ENCODE data around the gene LIN7A. TPM values are rescaled to one million over a fixed set of nuclear protein-coding genes. Genes with fewer than 3 reads are reported as not detected.

The LIN7A gene
- total RNA-seq, 4 donors from 2014 or later: 7.4 to 31.0 (median 9.0) TPM

- TF ChIP-seq CTCF (IDR thresholded peaks at IDR 0.05): no peak
- TF ChIP-seq POLR2A (IDR thresholded peaks at IDR 0.05): no peak
- TF ChIP-seq POLR2AphosphoS5 (IDR thresholded peaks at IDR 0.05): no peak
- H3K36me3 ChIP-seq: no peaks in the 10 kb centered on the region
- H3K27me3 ChIP-seq: no peaks in the 10 kb centered on the region
- DNase-seq: no peak
- intact Hi-C loops (cut with DNase I; ENCODE audit: low total_unique reads): loop anchor here (1.0 kb wide), 1 partner anchor 10 kb away; no protein-coding TSS in a partner anchor
- no peak overlapping the region for H3K27ac ChIP-seq
- 82 to 89% methylated on average over 1 to 2 of the region's 2 CpGs for WGBS, 2 donors (ENCODE audit: low coverage in 1 of 2)
- no peak overlapping the region for H3K4me3 ChIP-seq
- H3K9me3 ChIP-seq: no peaks in the 10 kb centered on the region
- in situ Hi-C loops (cut with MboI; ENCODE audit: low pct_ligation_motif_present in 1 of 4, low pct_unique_long_range_greater_than_20kb in 1 of 4, low sequenced_read_pairs in 3 of 4): no loop called here
- H3K4me1 ChIP-seq: peaks cover 5 to 12% (median 8%) of the 10 kb centered on the region in 4 donors
These were observed 161.0 kb downstream of the LIN7A start for GRCh38 chr12:80776706-80777105.

- Histone ChIP-seq H3K9me3 (no peaks in the 10 kb centered on the region), H3K27ac (no peak overlapping the region), H3K36me3 (no peaks in the 10 kb centered on the region), H3K4me3 (no peak overlapping the region), H3K4me1 (no peaks in the 10 kb centered on the region), H3K27me3 (no peaks in the 10 kb centered on the region)
- DNase-seq: no peak
- in situ Hi-C loops (cut with MboI; ENCODE audit: low pct_ligation_motif_present in 1 of 4, low pct_unique_long_range_greater_than_20kb in 1 of 4, low sequenced_read_pairs in 3 of 4) (no loop called here), intact Hi-C loops (cut with DNase I; ENCODE audit: low total_unique reads) (no loop called here)
- TF ChIP-seq CTCF (IDR thresholded peaks at IDR 0.05) (no peak), EP300 (IDR thresholded peaks at IDR 0.05; ENCODE audit: low read depth) (no peak)
- 86 to 93% methylated on average over 1 to 2 of the region's 2 CpGs for WGBS, 2 donors (ENCODE audit: low coverage in 1 of 2)
These were observed 166.8 kb downstream of the LIN7A start for GRCh38 chr12:80770958-80771357.

GRCh38 chr12:80769553-80770140 is 168.1 kb downstream of the LIN7A start:
- H3K4me3 ChIP-seq: no peak overlapping the region
- TF ChIP-seq POLR2A (IDR thresholded peaks at IDR 0.05): no peak
- no peak for TF ChIP-seq POLR2AphosphoS5 (IDR thresholded peaks at IDR 0.05)
- TF ChIP-seq CTCF (IDR thresholded peaks at IDR 0.05): no peak
- no peak for TF ChIP-seq EP300 (IDR thresholded peaks at IDR 0.05; ENCODE audit: low read depth)
- WGBS, 2 donors (ENCODE audit: low coverage in 1 of 2): 79 to 80% methylated on average over 1 of the region's 1 CpG
- no peaks in the 10 kb centered on the region for H3K9me3 ChIP-seq
- DNase-seq: no peak
- intact Hi-C loops (cut with DNase I; ENCODE audit: low total_unique reads) (no loop called here), in situ Hi-C loops (cut with MboI; ENCODE audit: low pct_ligation_motif_present in 1 of 4, low pct_unique_long_range_greater_than_20kb in 1 of 4, low sequenced_read_pairs in 3 of 4) (no loop called here)
- no peak overlapping the region for H3K27ac ChIP-seq
- no peaks in the 10 kb centered on the region for H3K27me3 ChIP-seq
- H3K4me1 ChIP-seq: no peaks in the 10 kb centered on the region
- H3K36me3 ChIP-seq: no peaks in the 10 kb centered on the region

- intact Hi-C loops (cut with DNase I; ENCODE audit: low total_unique reads): no loop called here
- no peaks in the 10 kb centered on the region for H3K4me1 ChIP-seq
- H3K27me3 ChIP-seq: no peaks in the 10 kb centered on the region
- H3K9me3 ChIP-seq: no peaks in the 10 kb centered on the region
- H3K27ac ChIP-seq: no peak overlapping the region
- no peak overlapping the region for H3K4me3 ChIP-seq
- no peak for DNase-seq
- WGBS, 2 donors (ENCODE audit: low coverage in 1 of 2): 78 to 83% methylated on average over 2 of the region's 2 CpGs
- no peak for TF ChIP-seq POLR2AphosphoS5 (IDR thresholded peaks at IDR 0.05)
- no peak for TF ChIP-seq EP300 (IDR thresholded peaks at IDR 0.05; ENCODE audit: low read depth)
- no peak for TF ChIP-seq POLR2A (IDR thresholded peaks at IDR 0.05)
- H3K36me3 ChIP-seq: no peaks in the 10 kb centered on the region
- in situ Hi-C loops (cut with MboI; ENCODE audit: low pct_ligation_motif_present in 1 of 4, low pct_unique_long_range_greater_than_20kb in 1 of 4, low sequenced_read_pairs in 3 of 4): no loop called here
These were observed 170.8 kb downstream of the LIN7A start for GRCh38 chr12:80766897-80767296.

GRCh38 chr12:80766210-80766609 is 171.5 kb downstream of the LIN7A start:
- Histone ChIP-seq H3K27me3 (no peaks in the 10 kb centered on the region), H3K4me3 (no peak overlapping the region), H3K36me3 (no peaks in the 10 kb centered on the region), H3K27ac (no peak overlapping the region), H3K4me1 (no peaks in the 10 kb centered on the region), H3K9me3 (no peaks in the 10 kb centered on the region)
- TF ChIP-seq CTCF (IDR thresholded peaks at IDR 0.05): no peak
- TF ChIP-seq POLR2A (IDR thresholded peaks at IDR 0.05): no peak
- TF ChIP-seq EP300 (IDR thresholded peaks at IDR 0.05; ENCODE audit: low read depth): no peak
- no peak for TF ChIP-seq POLR2AphosphoS5 (IDR thresholded peaks at IDR 0.05)
- 77 to 92% methylated on average over 1 of the region's 1 CpG for WGBS, 2 donors (ENCODE audit: low coverage in 1 of 2)
- intact Hi-C loops (cut with DNase I; ENCODE audit: low total_unique reads): no loop called here
- DNase-seq: no peak
- in situ Hi-C loops (cut with MboI; ENCODE audit: low pct_ligation_motif_present in 1 of 4, low pct_unique_long_range_greater_than_20kb in 1 of 4, low sequenced_read_pairs in 3 of 4): no loop called here

All from transverse colon (tissue), 4 donors.